PC-9 (cell line): ENCODE results near the gene HDAC7.

ENCODE experiments used
- CTCF ChIP-seq: fragments of 200-600 bp; sonication (generic); conservative IDR thresholded peaks from 2 replicates; pipeline ENCODE4 v1.6.1; 2017; ENCODE audit warnings: mixed run types, antibody characterized with exemption, mild to moderate bottlenecking, moderate library complexity
- EZH2 ChIP-seq: fragments of 200-600 bp; sonication (generic); IDR thresholded peaks from 2 replicates; pipeline ENCODE4 v1.8.0; 2017; ENCODE audit warnings: antibody characterized with exemption, low read depth

- TF ChIP-seq EZH2, result no peak
- no peak for TF ChIP-seq CTCF
Observed at GRCh38 chr12:47819896-47820630, at the start of gene HDAC7.
